Endothelial cell of umbilical vein (primary cell): ENCODE data around the gene CADM4. TPM values are rescaled to one million over a fixed set of nuclear protein-coding genes. Genes with fewer than 3 reads are reported as not detected.

Experiments
- BruUV-seq: library from RNA; stranded (reverse); fragments of 400-500 nt; replicated peaks from 2 replicates; lab custom pipeline; 2021; lab: Mats Ljungman, UMichigan
- CTCF ChIA-PET: fragments of 300-600, 350-600 bp; sonication (Branson Sonifier 250); formaldehyde crosslinking; loops from one replicate; lab custom pipeline; 2021; ENCODE audit warnings: antibody characterized with exemption, inconsistent platforms; lab: Charles Lee
- POLR2A ChIA-PET: fragments of 300-600, 350-600 bp; sonication (Branson Sonifier 250); formaldehyde crosslinking; loops from one replicate; lab custom pipeline; 2021; ENCODE audit warnings: antibody characterized with exemption, inconsistent platforms; lab: Charles Lee
- DNase-seq: peaks from one replicate; pipeline ENCODE4 v3.0.0-alpha.2; 2011; ENCODE audit warnings: low read depth, low spot score
- FAIRE-seq: peaks from 2 replicates; lab custom pipeline; 2011; peaks lifted over from hg19 to GRCh38; lab: Jason Lieb, UNC
- H2AFZ ChIP-seq: 2 replicates; pipeline ENCODE4 v1.6.0; 2012; ENCODE audit warnings: low read depth, low read length, control low read depth, inconsistent platforms
- H3K27ac ChIP-seq: 2 replicates; pipeline ENCODE4 v1.5.1; 2011; ENCODE audit warnings: low read depth, mild to moderate bottlenecking, control low read depth, low read length, moderate library complexity; ENCODE audit not compliant: insufficient read depth
- H3K27me3 ChIP-seq, 2 experiments: 2 replicates each; pipeline versions ENCODE4 v1.6.0 to v1.6.1; 2011; ENCODE audit warnings: low read length in 2 of 2, mixed read lengths in 1 of 2; ENCODE audit not compliant: control insufficient read depth in 2 of 2, insufficient read depth in 2 of 2
- H3K36me3 ChIP-seq, 2 experiments: 2 replicates in 1 of 2; 3 replicates in 1 of 2; pipeline ENCODE4 v1.5.1; 2011; ENCODE audit warnings: low read length in 2 of 2, mild to moderate bottlenecking in 1 of 2, moderate library complexity in 1 of 2; ENCODE audit not compliant: control insufficient read depth in 2 of 2, insufficient read depth in 2 of 2; ENCODE audit errors: extremely low read depth in 1 of 2
- H3K4me1 ChIP-seq: 3 replicates; pipeline ENCODE4 v1.5.1; 2011; ENCODE audit warnings: mild to moderate bottlenecking, low read length; ENCODE audit not compliant: control insufficient read depth, insufficient read depth; ENCODE audit errors: extremely low read depth
- H3K4me2 ChIP-seq: 2 replicates; pipeline ENCODE4 v1.6.1; 2011; ENCODE audit warnings: low read length, control low read depth, mixed read lengths; ENCODE audit not compliant: insufficient read depth
- H3K4me3 ChIP-seq, 3 experiments: fragments of 200-600 bp in 1 of 3; sonication (generic), shearing (Covaris generic) in 1 of 3; replicated peaks in 1 of 3; 2 replicates each; pipeline ENCODE4 v1.5.1; 2011 to 2016; ENCODE audit warnings: control low read depth in 3 of 3, low read length in 3 of 3, mild to moderate bottlenecking in 2 of 3, inconsistent platforms in 1 of 3, low read depth in 1 of 3, moderate library complexity in 1 of 3; ENCODE audit not compliant: insufficient read depth in 1 of 3
- H3K79me2 ChIP-seq: 2 replicates; pipeline ENCODE4 v1.6.0; 2012; ENCODE audit warnings: low read length, inconsistent platforms; ENCODE audit not compliant: control insufficient read depth, insufficient read depth
- H3K9ac ChIP-seq: replicated peaks from 2 replicates; pipeline ENCODE3; 2011; ENCODE audit warnings: low read length, control low read depth; ENCODE audit not compliant: insufficient read depth; ENCODE audit errors: extremely low read depth
- H3K9me1 ChIP-seq: replicated peaks from 3 replicates; pipeline ENCODE4 v1.6.0; 2011; ENCODE audit warnings: mild to moderate bottlenecking, low read length; ENCODE audit not compliant: control insufficient read depth, insufficient read depth; ENCODE audit errors: extremely low read depth
- H3K9me3 ChIP-seq: replicated peaks from 2 replicates; pipeline ENCODE4 v1.5.1; 2012; ENCODE audit warnings: low read length, inconsistent platforms; ENCODE audit not compliant: control insufficient read depth, insufficient read depth
- H4K20me1 ChIP-seq: replicated peaks from 2 replicates; pipeline ENCODE3; 2011; ENCODE audit warnings: mild to moderate bottlenecking, low read length; ENCODE audit not compliant: control insufficient read depth, insufficient read depth; ENCODE audit errors: extremely low read depth
- CTCF ChIP-seq, 2 donors: IDR thresholded peaks; 1 replicate in 1 of 2; 2 replicates in 1 of 2; pipeline ENCODE4 v1.5.1; 2011; ENCODE audit warnings: low read length in 2 of 2, mild to moderate bottlenecking in 2 of 2, moderate library complexity in 2 of 2, control low read depth in 1 of 2, inconsistent platforms in 1 of 2, low read depth in 1 of 2; ENCODE audit not compliant: insufficient read depth in 1 of 2; ENCODE audit errors: extremely low read depth in 1 of 2
- EZH2 ChIP-seq: IDR thresholded peaks from 2 replicates; pipeline ENCODE4 v1.6.1; 2012; ENCODE audit warnings: borderline replicate concordance, low read depth, mild to moderate bottlenecking, moderate library complexity, low read length, inconsistent platforms; ENCODE audit not compliant: severe bottlenecking
- FOS ChIP-seq: IDR thresholded peaks from 2 replicates; pipeline ENCODE4 v1.6.1; 2011; ENCODE audit warnings: mild to moderate bottlenecking, low read length, moderate library complexity, borderline replicate concordance; ENCODE audit not compliant: insufficient read depth
- GATA2 ChIP-seq: IDR thresholded peaks from 2 replicates; pipeline ENCODE4 v1.7.0; 2011; ENCODE audit warnings: low read depth, mild to moderate bottlenecking, moderate library complexity, mixed read lengths, low read length; ENCODE audit not compliant: insufficient read length, insufficient read depth
- JUN ChIP-seq: IDR thresholded peaks from 2 replicates; pipeline ENCODE4 v1.6.1; 2011; ENCODE audit warnings: borderline replicate concordance, low read depth; ENCODE audit not compliant: insufficient read length, insufficient read depth
- MAX ChIP-seq: IDR thresholded peaks from 2 replicates; pipeline ENCODE4 v1.6.1; 2011; ENCODE audit not compliant: insufficient read depth, insufficient read length
- MYC ChIP-seq: IDR thresholded peaks from one replicate; pipeline ENCODE4 v1.6.1; 2011; ENCODE audit warnings: mild to moderate bottlenecking, low read depth, low read length
- POLR2A ChIP-seq: IDR thresholded peaks from 2 replicates; pipeline ENCODE4 v1.6.1; 2012; ENCODE audit warnings: low read depth, mild to moderate bottlenecking, control low read depth, low read length
- POLR2AphosphoS5 ChIP-seq: IDR thresholded peaks from 2 replicates; pipeline ENCODE4 v1.6.1; 2012; ENCODE audit warnings: low read depth, mild to moderate bottlenecking, control low read depth, low read length, moderate library complexity; ENCODE audit not compliant: insufficient read depth
- dilution Hi-C: fragments of 300-500 bp; cut with MboI; formaldehyde crosslinking; loops from one replicate; pipeline ENCODE4 v1.15.0; 2019; ENCODE audit warnings: low sequenced_read_pairs; ENCODE audit not compliant: extremely low pct_ligation_motif_present
- intact Hi-C: fragments of 100-400 bp; cut with micrococcal nuclease; formaldehyde crosslinking; loops from one replicate; pipeline ENCODE4 v1.10.0; 2022
- polyA plus RNA-seq, 4 experiments: library from polyadenylated mRNA; depleted of rRNA in 3 of 4; stranded (reverse) in 3 of 4; unstranded in 1 of 4; fragments of >200 nt; gene quantifications; 2 replicates each; pipeline versions ENCODE4 v1.2.1 to v1.2.3, GENCODE V29; 2011 to 2012; ENCODE audit warnings: missing spikeins in 1 of 4
- total RNA-seq: library from RNA; stranded (reverse); gene quantifications from 2 replicates; pipeline ENCODE4 v1.2.3, GENCODE V29; 2021

Gene CADM4
- total and polyA plus RNA-seq, 2 donors (not counting 3 experiments of a cell fraction or from before 2014, with no cell fraction given), result 5.0 to 7.5 TPM

- no peak overlapping the region for H3K4me3 ChIP-seq
- no peak overlapping the region for H3K4me2 ChIP-seq
- H3K9ac ChIP-seq, result no peak overlapping the region
- peaks cover 40% of the 10 kb centered on the region for H3K79me2 ChIP-seq
- POLR2A ChIA-PET, result no interaction called here
- FAIRE-seq (no peak), DNase-seq (no peak)
- H3K27ac ChIP-seq, result no peak overlapping the region
- H4K20me1 ChIP-seq, result no peaks in the 10 kb centered on the region
- no peak overlapping the region for H2AFZ ChIP-seq
- CTCF ChIA-PET, result no interaction called here
- H3K4me1 ChIP-seq, result peaks cover 20% of the 10 kb centered on the region
- TF ChIP-seq CTCF (IDR thresholded peaks at IDR 0.05; ENCODE audit: extremely low read depth in 1 of 2, insufficient read depth in 1 of 2, low read depth in 1 of 2, low read length in 2 of 2), result no peak
- no peak for TF ChIP-seq POLR2A
- no peak for TF ChIP-seq POLR2AphosphoS5
- TF ChIP-seq GATA2, result no peak
- no peak for TF ChIP-seq MAX
- TF ChIP-seq JUN, result no peak
- TF ChIP-seq MYC, result no peak
- TF ChIP-seq EZH2, result no peak
- TF ChIP-seq FOS, result no peak
- no peaks in the 10 kb centered on the region for H3K9me1 ChIP-seq
- H3K27me3 ChIP-seq, result no peaks in the 10 kb centered on the region
- dilution Hi-C loops (no loop called here), intact Hi-C loops (no loop called here)
- no peaks in the 10 kb centered on the region for H3K9me3 ChIP-seq
- peaks cover 8% of the 10 kb centered on the region in 2 experiments for H3K36me3 ChIP-seq
- BruUV-seq, result no TSS peak
These were observed 21.3 kb upstream of the CADM4 start for GRCh38 chr19:43660971-43661360.
